ENCODE results near the gene MYMX. TPM values are rescaled to one million over a fixed set of nuclear protein-coding genes. Genes with fewer than 3 reads are reported as not detected.

The MYMX gene
- total and polyA plus RNA-seq, 2 of the 13 experiments (the other 11 are each of a cell fraction or from before 2014, with no cell fraction given) = not detected

DNA sequence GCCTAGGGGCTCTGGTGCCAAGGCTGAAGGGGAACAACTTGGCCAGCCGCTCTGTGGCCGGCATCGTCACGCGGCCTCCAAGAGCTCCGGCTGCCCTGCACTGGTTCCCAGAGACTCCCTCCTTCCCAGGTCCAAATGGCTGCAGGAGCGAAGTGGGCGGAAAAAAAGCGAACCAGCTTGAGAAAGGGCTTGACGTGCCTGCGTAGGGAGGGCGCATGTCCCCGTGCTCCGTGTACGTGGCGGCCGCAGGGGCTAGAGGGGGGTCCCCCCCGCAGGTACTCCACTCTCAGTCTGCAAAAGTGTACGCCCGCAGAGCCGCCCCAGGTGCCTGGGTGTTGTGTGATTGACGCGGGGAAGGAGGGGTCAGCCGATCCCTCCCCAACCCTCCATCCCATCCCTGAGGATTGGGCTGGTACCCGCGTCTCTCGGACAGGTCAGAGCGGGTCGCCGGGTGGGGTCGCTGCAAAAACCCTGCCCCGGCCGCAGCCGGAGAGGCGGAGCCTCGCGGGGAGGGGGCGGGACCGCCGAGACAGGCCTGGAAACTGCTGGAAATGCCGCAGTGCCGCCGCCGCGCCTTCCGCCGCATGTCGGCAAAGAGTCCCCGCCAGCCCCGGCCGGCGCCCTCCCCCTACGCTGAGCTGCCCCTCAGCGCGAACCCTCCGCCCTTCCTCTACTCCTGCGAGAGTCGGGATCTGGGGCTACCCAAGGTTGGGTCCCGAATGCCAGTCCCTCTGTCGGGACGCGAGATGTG lies 29.4 kb downstream of the MYMX start (continued):
- TF ChIP-seq HNF4G (IDR thresholded peaks at IDR 0.05; ENCODE audit: borderline replicate concordance, low read depth, low read length) (peak; percentile 41), HNF4G (CRISPR knock-in tag; IDR thresholded peaks at IDR 0.05; ENCODE audit: borderline replicate concordance, low read depth) (peak; percentile 55), MBD4 (IDR thresholded peaks at IDR 0.05; ENCODE audit: borderline replicate concordance, low read length) (no peak), ZNF446 (CRISPR knock-in tag; IDR thresholded peaks at IDR 0.05) (no peak), CREM (IDR thresholded peaks at IDR 0.05) (no peak; the same call in 1 of the 2 replicates), CREM (CRISPR knock-in tag; IDR thresholded peaks at IDR 0.05) (no peak), ZBTB21 (CRISPR knock-in tag; IDR thresholded peaks at IDR 0.05) (peak; percentile 51), TEAD2 (CRISPR knock-in tag; IDR thresholded peaks at IDR 0.05) (no peak), ZNF639 (CRISPR knock-in tag; conservative IDR thresholded peaks at IDR 0.05) (no peak; the same call in 1 of the 2 replicates), ZNF430 (CRISPR knock-in tag; IDR thresholded peaks at IDR 0.05) (peak; percentile 96), YEATS2 (CRISPR knock-in tag; IDR thresholded peaks at IDR 0.05; ENCODE audit: borderline replicate concordance) (peak; percentile 79), ATF1 (CRISPR knock-in tag; IDR thresholded peaks at IDR 0.05) (peak; percentile 35; the same call in 1 of the 2 replicates), POGZ (CRISPR knock-in tag; IDR thresholded peaks at IDR 0.05) (peak; percentile 74), ARID2 (CRISPR knock-in tag; IDR thresholded peaks at IDR 0.05; ENCODE audit: borderline replicate concordance) (peak; percentile 94; the same call in 1 of the 2 replicates), ZKSCAN8 (CRISPR knock-in tag; IDR thresholded peaks at IDR 0.05; ENCODE audit: borderline replicate concordance) (peak; percentile 47; the same call in 1 of the 2 replicates), GATAD1 (CRISPR knock-in tag; IDR thresholded peaks at IDR 0.05) (peak; percentile 73; the same call in 1 of the 2 replicates), ZC3H4 (CRISPR knock-in tag; IDR thresholded peaks at IDR 0.05; ENCODE audit: borderline replicate concordance) (peak; percentile 43; the same call in 1 of the 2 replicates), ZNF572 (CRISPR knock-in tag; IDR thresholded peaks at IDR 0.05) (no peak), GATA4 (IDR thresholded peaks at IDR 0.05; ENCODE audit: borderline replicate concordance, low read depth) (0 out of 2 replicates have a peak, but pooled peaks have one; percentile 33), GMEB1 (CRISPR knock-in tag; IDR thresholded peaks at IDR 0.05; ENCODE audit: borderline replicate concordance) (peak; percentile 93), SOX5 (CRISPR knock-in tag; IDR thresholded peaks at IDR 0.05; ENCODE audit: borderline replicate concordance) (peak; percentile 63; the same call in 1 of the 2 replicates), KLF16 (CRISPR knock-in tag; IDR thresholded peaks at IDR 0.05) (peak in 1 of 2 experiments; percentile 66; a peak in 1 of 4 replicates), DZIP1 (CRISPR knock-in tag; IDR thresholded peaks at IDR 0.05) (peak; percentile 16; the same call in 1 of the 2 replicates), JUND (CRISPR knock-in tag; IDR thresholded peaks at IDR 0.05) (0 out of 2 replicates have a peak, but pooled peaks have one; percentile 19)
- TF ChIP-seq, protein P1, sequence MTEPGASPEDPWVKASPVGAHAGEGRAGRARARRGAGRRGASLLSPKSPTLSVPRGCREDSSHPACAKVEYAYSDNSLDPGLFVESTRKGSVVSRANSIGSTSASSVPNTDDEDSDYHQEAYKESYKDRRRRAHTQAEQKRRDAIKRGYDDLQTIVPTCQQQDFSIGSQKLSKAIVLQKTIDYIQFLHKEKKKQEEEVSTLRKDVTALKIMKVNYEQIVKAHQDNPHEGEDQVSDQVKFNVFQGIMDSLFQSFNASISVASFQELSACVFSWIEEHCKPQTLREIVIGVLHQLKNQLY (CRISPR knock-in tag; IDR thresholded peaks at IDR 0.05) = peak; percentile 13; the same call in 1 of the 2 replicates
